Erythroblast (primary cell): ENCODE results near the gene CYTH1.

Experiments
- GATA1 ChIP-seq: IDR thresholded peaks from 2 replicates; pipeline ENCODE4 v1.6.1; 2011; ENCODE audit warnings: low read depth, mild to moderate bottlenecking, control low read depth, low read length, moderate library complexity
- POLR2A ChIP-seq: IDR thresholded peaks from 2 replicates; pipeline ENCODE4 v1.6.1; 2011; ENCODE audit warnings: mild to moderate bottlenecking, low read length

DNA sequence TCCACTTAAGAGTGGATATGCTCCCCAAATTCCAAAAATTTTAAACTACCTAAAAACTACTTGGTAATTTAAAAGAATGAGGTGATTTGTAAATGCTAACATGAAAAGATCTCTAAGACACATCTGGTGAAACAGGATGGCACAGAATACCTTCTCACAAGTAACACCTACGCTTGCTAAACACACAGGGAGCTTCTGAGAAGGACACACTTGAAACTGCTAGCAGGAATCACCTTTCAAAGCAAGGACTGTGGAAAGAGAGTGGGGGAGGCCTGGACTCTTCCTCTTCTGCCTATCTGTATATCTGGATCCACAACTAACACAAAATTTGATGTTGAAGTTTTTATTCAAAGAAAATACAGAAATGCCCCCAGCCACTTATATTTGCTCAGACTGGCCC, 52.4 kb downstream of the CYTH1 start:
- TF ChIP-seq POLR2A (no peak), GATA1 (no peak)
